ENCODE results near the gene CD247. TPM values are rescaled to one million over a fixed set of nuclear protein-coding genes. Genes with fewer than 3 reads are reported as not detected.

The CD247 gene
- total RNA-seq, 1 experiment from 2014 or later = not detected

GRCh38 chr1:167491586-167492461 lies 26.5 kb downstream of the CD247 start:
- Histone ChIP-seq H3K36me3 (ENCODE audit: low read depth, low read length) (no peaks in the 10 kb centered on the region), H3K27me3 (ENCODE audit: low read length) (peaks cover 43% of the 10 kb centered on the region), H3F3A (ENCODE audit: low read length, unreplicated experiment) (no peaks in the 10 kb centered on the region), H3K4me2 (ENCODE audit: low read length) (no peak overlapping the region), H2AFZ (ENCODE audit: low read length) (no peak overlapping the region), H3K9me3 (ENCODE audit: low read length) (no peaks in the 10 kb centered on the region), H3K4me1 (ENCODE audit: insufficient read depth, low read length) (no peaks in the 10 kb centered on the region), H3K9me2 (replicated peaks; ENCODE audit: low read length) (no peaks in the 10 kb centered on the region), H4K20me1 (ENCODE audit: low read length) (no peaks in the 10 kb centered on the region), H3K79me2 (ENCODE audit: low read length) (no peaks in the 10 kb centered on the region), H3K9ac (ENCODE audit: low read length) (no peak overlapping the region), H3K27ac (ENCODE audit: low read length) (no peak overlapping the region), H3K4me3 (ENCODE audit: low read length) (no peak overlapping the region)
- no TSS peak for BruUV-seq (replicated peaks)
- ChIA-PET POLR2A (ENCODE audit: unreplicated experiment) (no interaction called here), CTCF (no interaction called here)
- DNase-seq (no peak), ATAC-seq (no peak)
- intact Hi-C loops (cut with micrococcal nuclease) = no loop called here
- TF ChIP-seq EZH2 (IDR thresholded peaks at IDR 0.05; ENCODE audit: low read length, unreplicated experiment) (no peak), EZH2phosphoT487 (IDR thresholded peaks at IDR 0.05; ENCODE audit: borderline replicate concordance, low read length) (no peak), CTCF (conservative IDR thresholded peaks at IDR 0.05; ENCODE audit: low read depth, low read length) (no peak)

GRCh38 chr1:167490765-167491164 lies 27.6 kb downstream of the CD247 start:
- Histone ChIP-seq H3K27me3 (ENCODE audit: low read length) (peaks cover 32% of the 10 kb centered on the region), H2AFZ (ENCODE audit: low read length) (no peak overlapping the region), H3K4me2 (ENCODE audit: low read length) (no peak overlapping the region), H3K79me2 (ENCODE audit: low read length) (no peaks in the 10 kb centered on the region), H3K36me3 (ENCODE audit: low read depth, low read length) (no peaks in the 10 kb centered on the region), H3K4me3 (ENCODE audit: low read length) (no peak overlapping the region), H4K20me1 (ENCODE audit: low read length) (no peaks in the 10 kb centered on the region), H3K4me1 (ENCODE audit: insufficient read depth, low read length) (no peaks in the 10 kb centered on the region), H3K9ac (ENCODE audit: low read length) (no peak overlapping the region), H3K9me2 (replicated peaks; ENCODE audit: low read length) (no peaks in the 10 kb centered on the region), H3K9me3 (ENCODE audit: low read length) (no peaks in the 10 kb centered on the region), H3F3A (ENCODE audit: low read length, unreplicated experiment) (no peaks in the 10 kb centered on the region), H3K27ac (ENCODE audit: low read length) (no peak overlapping the region)
- ATAC-seq (no peak), DNase-seq (no peak)
- no TSS peak for BruUV-seq (replicated peaks)
- ChIA-PET CTCF (no interaction called here), POLR2A (ENCODE audit: unreplicated experiment) (no interaction called here)
- TF ChIP-seq CTCF (conservative IDR thresholded peaks at IDR 0.05; ENCODE audit: low read depth, low read length) (no peak), EZH2phosphoT487 (IDR thresholded peaks at IDR 0.05; ENCODE audit: borderline replicate concordance, low read length) (no peak)
- intact Hi-C loops (cut with micrococcal nuclease) = no loop called here

- Histone ChIP-seq H3K9ac (ENCODE audit: low read length) (no peak overlapping the region), H3K9me3 (ENCODE audit: low read length) (no peaks in the 10 kb centered on the region), H3K4me2 (ENCODE audit: low read length) (no peak overlapping the region), H3K36me3 (ENCODE audit: low read depth, low read length) (no peaks in the 10 kb centered on the region), H3F3A (ENCODE audit: low read length, unreplicated experiment) (no peaks in the 10 kb centered on the region), H3K79me2 (ENCODE audit: low read length) (no peaks in the 10 kb centered on the region), H3K27me3 (ENCODE audit: low read length) (peaks cover 22% of the 10 kb centered on the region), H4K20me1 (ENCODE audit: low read length) (no peaks in the 10 kb centered on the region), H3K27ac (ENCODE audit: low read length) (no peak overlapping the region), H2AFZ (ENCODE audit: low read length) (no peak overlapping the region), H3K9me2 (replicated peaks; ENCODE audit: low read length) (no peaks in the 10 kb centered on the region), H3K4me1 (ENCODE audit: insufficient read depth, low read length) (no peaks in the 10 kb centered on the region), H3K4me3 (ENCODE audit: low read length) (no peak overlapping the region)
- DNase-seq (no peak), ATAC-seq (no peak)
- BruUV-seq (replicated peaks) = no TSS peak
- CTCF ChIA-PET = no interaction called here
- intact Hi-C loops (cut with micrococcal nuclease) = no loop called here
- no peak for TF ChIP-seq EZH2phosphoT487 (IDR thresholded peaks at IDR 0.05; ENCODE audit: borderline replicate concordance, low read length)
- TF ChIP-seq CTCF (conservative IDR thresholded peaks at IDR 0.05; ENCODE audit: low read depth, low read length) = no peak
- POLR2A ChIA-PET (ENCODE audit: unreplicated experiment) = no interaction called here
Observed at GRCh38 chr1:167489571-167490340, 28.6 kb downstream of the CD247 start.
